ENCODE data around the gene TIMM22.

GRCh38 chr17:1036845-1037237 lies 39.9 kb downstream of the TIMM22 start:
- TF ChIP-seq, protein P1, sequence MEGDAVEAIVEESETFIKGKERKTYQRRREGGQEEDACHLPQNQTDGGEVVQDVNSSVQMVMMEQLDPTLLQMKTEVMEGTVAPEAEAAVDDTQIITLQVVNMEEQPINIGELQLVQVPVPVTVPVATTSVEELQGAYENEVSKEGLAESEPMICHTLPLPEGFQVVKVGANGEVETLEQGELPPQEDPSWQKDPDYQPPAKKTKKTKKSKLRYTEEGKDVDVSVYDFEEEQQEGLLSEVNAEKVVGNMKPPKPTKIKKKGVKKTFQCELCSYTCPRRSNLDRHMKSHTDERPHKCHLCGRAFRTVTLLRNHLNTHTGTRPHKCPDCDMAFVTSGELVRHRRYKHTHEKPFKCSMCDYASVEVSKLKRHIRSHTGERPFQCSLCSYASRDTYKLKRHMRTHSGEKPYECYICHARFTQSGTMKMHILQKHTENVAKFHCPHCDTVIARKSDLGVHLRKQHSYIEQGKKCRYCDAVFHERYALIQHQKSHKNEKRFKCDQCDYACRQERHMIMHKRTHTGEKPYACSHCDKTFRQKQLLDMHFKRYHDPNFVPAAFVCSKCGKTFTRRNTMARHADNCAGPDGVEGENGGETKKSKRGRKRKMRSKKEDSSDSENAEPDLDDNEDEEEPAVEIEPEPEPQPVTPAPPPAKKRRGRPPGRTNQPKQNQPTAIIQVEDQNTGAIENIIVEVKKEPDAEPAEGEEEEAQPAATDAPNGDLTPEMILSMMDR (IDR thresholded peaks at IDR 0.05; ENCODE audit: insufficient read depth, low read length): no peak
- no peak for TF ChIP-seq POLR2AphosphoS5 (IDR thresholded peaks at IDR 0.05; ENCODE audit: low read depth)
- no peak for TF ChIP-seq GABPA (IDR thresholded peaks at IDR 0.05; ENCODE audit: low read depth)
- TF ChIP-seq REST (IDR thresholded peaks at IDR 0.05; ENCODE audit: insufficient replicate concordance, low read depth): no peak

Data from HL-60 (cell line).